ENCODE measurements around the gene ICA1.

DNA sequence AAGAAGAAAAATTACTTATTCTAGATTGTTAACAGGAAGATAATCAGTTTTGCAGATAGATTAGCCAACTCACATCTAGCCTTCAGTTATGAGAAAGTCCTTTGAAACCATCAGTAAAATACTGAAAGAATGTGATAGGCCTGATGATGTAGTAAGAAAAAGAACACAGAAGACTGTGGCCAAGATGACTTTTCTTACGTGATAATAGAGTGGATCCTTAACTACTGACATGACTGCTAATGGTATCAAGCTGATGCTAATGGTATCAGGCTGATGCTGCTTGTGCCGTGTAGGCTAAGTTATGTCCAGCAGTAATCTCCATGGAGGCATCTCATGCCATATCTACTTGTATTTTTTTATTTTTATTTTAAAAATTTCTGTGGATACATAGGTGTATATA, 179.2 kb downstream of the ICA1 start:
- TF ChIP-seq CTCF (IDR thresholded peaks at IDR 0.05) (no peak), POLR2AphosphoS5 (IDR thresholded peaks at IDR 0.05) (no peak), EP300 (IDR thresholded peaks at IDR 0.05) (no peak), POLR2A (IDR thresholded peaks at IDR 0.05) (no peak)

Data from stomach (tissue), 4 donors.